Naive B cell (primary cell): ENCODE data around the gene PPARGC1A. TPM values are rescaled to one million over a fixed set of nuclear protein-coding genes. Genes with fewer than 3 reads are reported as not detected.

Experiments
- ATAC-seq, 2 donors: fragments of 150-1000 bp; cut with Tn5 transposase; 2 replicates each; pipeline ENCODE4 v1.10.0; 2021; ENCODE audit warnings: low read depth in 2 of 2, mild to moderate bottlenecking in 2 of 2, moderate library complexity in 2 of 2
- DNase-seq: peaks from one replicate; pipeline ENCODE4 v3.0.0; 2022
- H3K27ac Mint-ChIP-seq, 6 donors: one replicate each; pipeline ENCODE4 v1.8.0; 2020 to 2022; ENCODE audit warnings: mild to moderate bottlenecking in 6 of 6, mixed read lengths in 6 of 6, moderate library complexity in 5 of 6, inconsistent platforms in 2 of 6
- H3K27me3 Mint-ChIP-seq, 3 donors: one replicate each; pipeline ENCODE4 v1.8.0; 2021 to 2022; ENCODE audit warnings: mixed read lengths in 3 of 3, mild to moderate bottlenecking in 1 of 3
- H3K36me3 Mint-ChIP-seq, 2 donors: one replicate each; pipeline ENCODE4 v1.8.0; 2020 to 2022; ENCODE audit warnings: mixed read lengths in 2 of 2, inconsistent platforms in 1 of 2, mild to moderate bottlenecking in 1 of 2
- H3K4me1 Mint-ChIP-seq, 3 donors: one replicate each; pipeline ENCODE4 v1.8.0; 2020 to 2022; ENCODE audit warnings: mixed read lengths in 3 of 3, inconsistent platforms in 1 of 3, mild to moderate bottlenecking in 1 of 3, moderate library complexity in 1 of 3
- H3K4me3 Mint-ChIP-seq, 8 donors: one replicate each; pipeline ENCODE4 v1.8.0; 2020 to 2022; ENCODE audit warnings: mild to moderate bottlenecking in 8 of 8, mixed read lengths in 8 of 8, moderate library complexity in 8 of 8, inconsistent platforms in 2 of 8
- H3K9me3 Mint-ChIP-seq, 7 donors: one replicate each; pipeline ENCODE4 v1.8.0; 2020 to 2022; ENCODE audit warnings: mixed read lengths in 7 of 7, mild to moderate bottlenecking in 5 of 7, inconsistent platforms in 2 of 7, moderate library complexity in 1 of 7
- polyA plus RNA-seq, 6 donors: library from polyadenylated mRNA; unstranded; fragments of 300-500 nt; fragmentation: Illumina TruSeq; gene quantifications; one replicate each; pipeline ENCODE4 v1.2.3, GENCODE V29; 2021; ENCODE audit warnings: low read depth in 6 of 6

PPARGC1A gene
- polyA plus RNA-seq, 6 donors from 2014 or later = not detected

- H3K36me3 Mint-ChIP-seq = no peaks in the 10 kb centered on the region
- ATAC-seq = no peak
Observed at GRCh38 chr4:23900636-23901035, 10.8 kb upstream of the PPARGC1A start.

GRCh38 chr4:23899565-23899964, 9.7 kb upstream of the PPARGC1A start:
- Mint-ChIP-seq H3K9me3 (peaks cover 0 to 5% (median 0%) of the 10 kb centered on the region in 7 donors), H3K36me3 (no peaks in the 10 kb centered on the region), H3K4me1 (no peaks in the 10 kb centered on the region), H3K27me3 (peaks cover 0 to 6% (median 0%) of the 10 kb centered on the region in 3 donors), H3K4me3 (no peak overlapping the region), H3K27ac (no peak overlapping the region)
- DNase-seq = no peak
- ATAC-seq = no peak

More at GRCh38 chr4:23900636-23901035, 10.8 kb upstream of the PPARGC1A start:
- Mint-ChIP-seq H3K4me1 (no peaks in the 10 kb centered on the region), H3K27ac (no peak overlapping the region), H3K27me3 (peaks cover 0 to 6% (median 0%) of the 10 kb centered on the region in 3 donors), H3K9me3 (peaks cover 0 to 9% (median 0%) of the 10 kb centered on the region in 7 donors), H3K4me3 (no peak overlapping the region)
- no peak for DNase-seq

GRCh38 chr4:23897564-23898109, 7.8 kb upstream of the PPARGC1A start:
- no peak for ATAC-seq
- Mint-ChIP-seq H3K4me1 (no peaks in the 10 kb centered on the region), H3K27me3 (peaks cover 0 to 6% (median 5%) of the 10 kb centered on the region in 3 donors), H3K9me3 (peaks cover 0 to 7% (median 2%) of the 10 kb centered on the region in 7 donors), H3K27ac (no peak overlapping the region), H3K36me3 (no peaks in the 10 kb centered on the region), H3K4me3 (no peak overlapping the region)
- DNase-seq = no peak

- no peak overlapping the region for H3K4me3 Mint-ChIP-seq
- H3K4me1 Mint-ChIP-seq = peaks cover 0 to 4% (median 2%) of the 10 kb centered on the region in 3 donors
- H3K36me3 Mint-ChIP-seq = no peaks in the 10 kb centered on the region
- peaks cover 2 to 11% (median 6%) of the 10 kb centered on the region in 3 donors for H3K27me3 Mint-ChIP-seq
- no peak for DNase-seq
- no peak overlapping the region for H3K27ac Mint-ChIP-seq
- no peak for ATAC-seq
- peaks cover 0 to 10% (median 0%) of the 10 kb centered on the region in 7 donors for H3K9me3 Mint-ChIP-seq
Observed at GRCh38 chr4:23894021-23894420, 4.2 kb upstream of the PPARGC1A start.

- DNase-seq = no peak
Observed at GRCh38 chr4:23891064-23891421, 1.2 kb upstream of the PPARGC1A start.

GRCh38 chr4:23890369-23891063, 669 bp upstream of the PPARGC1A start:
- Mint-ChIP-seq H3K27ac (peak overlapping the region in 1 of 6 donors; percentile 39), H3K36me3 (no peaks in the 10 kb centered on the region), H3K4me1 (peaks cover 0 to 9% (median 7%) of the 10 kb centered on the region in 3 donors), H3K9me3 (peaks cover 0 to 7% (median 0%) of the 10 kb centered on the region in 7 donors), H3K4me3 (no peak overlapping the region), H3K27me3 (peaks cover 0 to 17% (median 11%) of the 10 kb centered on the region in 3 donors)
- no peak for DNase-seq
- no peak for ATAC-seq

More at GRCh38 chr4:23891064-23891421, 1.2 kb upstream of the PPARGC1A start:
- Mint-ChIP-seq H3K4me1 (peaks cover 0 to 9% (median 7%) of the 10 kb centered on the region in 3 donors), H3K9me3 (peaks cover 0 to 7% (median 0%) of the 10 kb centered on the region in 7 donors), H3K27ac (no peak overlapping the region), H3K36me3 (no peaks in the 10 kb centered on the region), H3K27me3 (peaks cover 0 to 17% (median 11%) of the 10 kb centered on the region in 3 donors), H3K4me3 (no peak overlapping the region)
- ATAC-seq = no peak

GRCh38 chr4:23889391-23889790, 456 bp downstream of the PPARGC1A start:
- no peak overlapping the region for H3K27ac Mint-ChIP-seq
- no peak for DNase-seq
- H3K9me3 Mint-ChIP-seq = peaks cover 0 to 7% (median 0%) of the 10 kb centered on the region in 7 donors
- no peaks in the 10 kb centered on the region for H3K36me3 Mint-ChIP-seq
- H3K27me3 Mint-ChIP-seq = peaks cover 0 to 17% (median 11%) of the 10 kb centered on the region in 3 donors
- no peak for ATAC-seq
- H3K4me3 Mint-ChIP-seq = no peak overlapping the region
- H3K4me1 Mint-ChIP-seq = peaks cover 0 to 9% (median 7%) of the 10 kb centered on the region in 3 donors

- no peaks in the 10 kb centered on the region for H3K36me3 Mint-ChIP-seq
- peaks cover 0 to 17% (median 11%) of the 10 kb centered on the region in 3 donors for H3K27me3 Mint-ChIP-seq
- peaks cover 0 to 7% (median 0%) of the 10 kb centered on the region in 7 donors for H3K9me3 Mint-ChIP-seq
- peaks cover 0 to 9% (median 7%) of the 10 kb centered on the region in 3 donors for H3K4me1 Mint-ChIP-seq
- no peak overlapping the region for H3K27ac Mint-ChIP-seq
- ATAC-seq = no peak
- DNase-seq = no peak
- H3K4me3 Mint-ChIP-seq = no peak overlapping the region
Observed at GRCh38 chr4:23888421-23889319, 1.2 kb downstream of the PPARGC1A start.

- peaks cover 0 to 15% (median 11%) of the 10 kb centered on the region in 3 donors for H3K27me3 Mint-ChIP-seq
- peak overlapping the region in 1 of 8 donors; percentile 1 for H3K4me3 Mint-ChIP-seq
- ATAC-seq (no peak), DNase-seq (no peak)
- H3K4me1 Mint-ChIP-seq = peaks cover 0 to 9% (median 7%) of the 10 kb centered on the region in 3 donors
- peaks cover 0 to 7% (median 0%) of the 10 kb centered on the region in 7 donors for H3K9me3 Mint-ChIP-seq
- H3K36me3 Mint-ChIP-seq = no peaks in the 10 kb centered on the region
- no peak overlapping the region for H3K27ac Mint-ChIP-seq
Observed at GRCh38 chr4:23887989-23888388, 1.9 kb downstream of the PPARGC1A start.

- Mint-ChIP-seq H3K4me3 (no peak overlapping the region), H3K4me1 (peaks cover 0 to 9% (median 7%) of the 10 kb centered on the region in 3 donors), H3K27me3 (peaks cover 0 to 11% (median 7%) of the 10 kb centered on the region in 3 donors), H3K27ac (no peak overlapping the region), H3K36me3 (no peaks in the 10 kb centered on the region), H3K9me3 (peaks cover 0 to 2% (median 0%) of the 10 kb centered on the region in 7 donors)
- DNase-seq = no peak
- no peak for ATAC-seq
Observed at GRCh38 chr4:23887173-23887572, 2.7 kb downstream of the PPARGC1A start.

- no peak overlapping the region for H3K27ac Mint-ChIP-seq
- DNase-seq (no peak), ATAC-seq (no peak)
- no peak overlapping the region for H3K4me3 Mint-ChIP-seq
- H3K4me1 Mint-ChIP-seq = peaks cover 0 to 9% (median 7%) of the 10 kb centered on the region in 3 donors
- peaks cover 0 to 11% (median 6%) of the 10 kb centered on the region in 3 donors for H3K27me3 Mint-ChIP-seq
- peaks cover 0 to 2% (median 0%) of the 10 kb centered on the region in 7 donors for H3K9me3 Mint-ChIP-seq
- H3K36me3 Mint-ChIP-seq = no peaks in the 10 kb centered on the region
Observed at GRCh38 chr4:23885943-23886590, 3.8 kb downstream of the PPARGC1A start.

GRCh38 chr4:23884741-23885140, 5.1 kb downstream of the PPARGC1A start:
- Mint-ChIP-seq H3K9me3 (peaks cover 0 to 2% (median 0%) of the 10 kb centered on the region in 7 donors), H3K4me3 (no peak overlapping the region), H3K27me3 (peaks cover 0 to 11% (median 6%) of the 10 kb centered on the region in 3 donors), H3K27ac (no peak overlapping the region), H3K4me1 (peaks cover 0 to 9% (median 5%) of the 10 kb centered on the region in 3 donors), H3K36me3 (no peaks in the 10 kb centered on the region)
- DNase-seq (no peak), ATAC-seq (no peak)

GRCh38 chr4:23884261-23884660, 5.6 kb downstream of the PPARGC1A start:
- H3K9me3 Mint-ChIP-seq = peaks cover 0 to 2% (median 0%) of the 10 kb centered on the region in 7 donors
- no peak for ATAC-seq
- H3K36me3 Mint-ChIP-seq = no peaks in the 10 kb centered on the region
- H3K4me1 Mint-ChIP-seq = peaks cover 0 to 9% (median 3%) of the 10 kb centered on the region in 3 donors
- H3K4me3 Mint-ChIP-seq = no peak overlapping the region
- peaks cover 0 to 11% (median 6%) of the 10 kb centered on the region in 3 donors for H3K27me3 Mint-ChIP-seq
- H3K27ac Mint-ChIP-seq = no peak overlapping the region
- DNase-seq = no peak
